NCI-H510A (cell line): ENCODE data around the gene CNGA2.

Experiments
- DNase-seq: peaks from one replicate; lab custom pipeline; 2025; lab: John Stamatoyannopoulos, UW

Gene CNGA2

GRCh38 chrX:151752847-151753246 is 18.3 kb downstream of the CNGA2 start:
- DNase-seq = no peak

- peak; percentile 2 for DNase-seq
These were observed 18.9 kb downstream of the CNGA2 start for GRCh38 chrX:151753313-151754046.

GRCh38 chrX:151754047-151754429 is 19.5 kb downstream of the CNGA2 start:
- DNase-seq = no peak

- DNase-seq = no peak
These were observed 20.2 kb downstream of the CNGA2 start for GRCh38 chrX:151754641-151755215.

GRCh38 chrX:151759041-151759708 is 24.6 kb downstream of the CNGA2 start:
- DNase-seq = no peak

GRCh38 chrX:151762802-151763201 is 28.3 kb downstream of the CNGA2 start:
- no peak for DNase-seq

GRCh38 chrX:151763711-151764110 is 29.2 kb downstream of the CNGA2 start:
- DNase-seq = no peak

GRCh38 chrX:151765026-151765425 is 30.5 kb downstream of the CNGA2 start:
- no peak for DNase-seq

- no peak for DNase-seq
These were observed 37.2 kb downstream of the CNGA2 start for GRCh38 chrX:151771726-151772125.

- DNase-seq = no peak
These were observed 38.9 kb downstream of the CNGA2 start for GRCh38 chrX:151773434-151773833.

- no peak for DNase-seq
These were observed 39.9 kb downstream of the CNGA2 start for GRCh38 chrX:151774421-151774820.

GRCh38 chrX:151776181-151776731 is 41.7 kb downstream of the CNGA2 start:
- no peak for DNase-seq

GRCh38 chrX:151776936-151777335 is 42.4 kb downstream of the CNGA2 start:
- no peak for DNase-seq

GRCh38 chrX:151779258-151779657 is 44.7 kb downstream of the CNGA2 start:
- no peak for DNase-seq

- no peak for DNase-seq
These were observed 46.1 kb downstream of the CNGA2 start for GRCh38 chrX:151780621-151781020.

GRCh38 chrX:151789179-151789800 is 54.7 kb downstream of the CNGA2 start:
- DNase-seq = no peak

GRCh38 chrX:151790481-151791160 is 56.1 kb downstream of the CNGA2 start:
- DNase-seq = no peak

GRCh38 chrX:151791961-151792360 is 57.4 kb downstream of the CNGA2 start:
- DNase-seq = no peak

- no peak for DNase-seq
These were observed 58.0 kb downstream of the CNGA2 start for GRCh38 chrX:151792505-151792904.

- no peak for DNase-seq
These were observed 59.3 kb downstream of the CNGA2 start for GRCh38 chrX:151793886-151794285.
